Measurements from ENCODE around the gene HEMK1. TPM values are rescaled to one million over a fixed set of nuclear protein-coding genes. Genes with fewer than 3 reads are reported as not detected.

The HEMK1 gene
- total RNA-seq, 4 donors from 2014 or later = 4.5 to 8.1 (median 7.5) TPM

GRCh38 chr3:50599716-50600118, 30.4 kb downstream of the HEMK1 start:
- DNase-seq (no peak), ATAC-seq (no peak)
- Histone ChIP-seq H3K27ac (peak overlapping the region; percentile 95 to 99 (median 96)), H3K36me3 (no peaks in the 10 kb centered on the region), H3K9me3 (no peaks in the 10 kb centered on the region), H3K4me1 (peaks cover 53 to 56% of the 10 kb centered on the region in 2 donors), H3K4me3 (no peak overlapping the region), H3K27me3 (no peaks in the 10 kb centered on the region)
- in situ Hi-C loops (cut with MboI; ENCODE audit: low sequenced_read_pairs in 4 of 4) = loop anchor here in 1 of 4 donors (25.0 kb wide), 1 partner anchor 788 kb away; the partner anchor contains the start of genes MANF and RBM15B
- intact Hi-C loops (cut with DNase I; ENCODE audit: low total_unique reads) = no loop called here
- TF ChIP-seq, protein P1, sequence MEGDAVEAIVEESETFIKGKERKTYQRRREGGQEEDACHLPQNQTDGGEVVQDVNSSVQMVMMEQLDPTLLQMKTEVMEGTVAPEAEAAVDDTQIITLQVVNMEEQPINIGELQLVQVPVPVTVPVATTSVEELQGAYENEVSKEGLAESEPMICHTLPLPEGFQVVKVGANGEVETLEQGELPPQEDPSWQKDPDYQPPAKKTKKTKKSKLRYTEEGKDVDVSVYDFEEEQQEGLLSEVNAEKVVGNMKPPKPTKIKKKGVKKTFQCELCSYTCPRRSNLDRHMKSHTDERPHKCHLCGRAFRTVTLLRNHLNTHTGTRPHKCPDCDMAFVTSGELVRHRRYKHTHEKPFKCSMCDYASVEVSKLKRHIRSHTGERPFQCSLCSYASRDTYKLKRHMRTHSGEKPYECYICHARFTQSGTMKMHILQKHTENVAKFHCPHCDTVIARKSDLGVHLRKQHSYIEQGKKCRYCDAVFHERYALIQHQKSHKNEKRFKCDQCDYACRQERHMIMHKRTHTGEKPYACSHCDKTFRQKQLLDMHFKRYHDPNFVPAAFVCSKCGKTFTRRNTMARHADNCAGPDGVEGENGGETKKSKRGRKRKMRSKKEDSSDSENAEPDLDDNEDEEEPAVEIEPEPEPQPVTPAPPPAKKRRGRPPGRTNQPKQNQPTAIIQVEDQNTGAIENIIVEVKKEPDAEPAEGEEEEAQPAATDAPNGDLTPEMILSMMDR (IDR thresholded peaks at IDR 0.05 in 4 of 5, conservative IDR thresholded peaks at IDR 0.05 in 1 of 5) = no peak
- TF ChIP-seq POLR2A (IDR thresholded peaks at IDR 0.05) = no peak

DNA sequence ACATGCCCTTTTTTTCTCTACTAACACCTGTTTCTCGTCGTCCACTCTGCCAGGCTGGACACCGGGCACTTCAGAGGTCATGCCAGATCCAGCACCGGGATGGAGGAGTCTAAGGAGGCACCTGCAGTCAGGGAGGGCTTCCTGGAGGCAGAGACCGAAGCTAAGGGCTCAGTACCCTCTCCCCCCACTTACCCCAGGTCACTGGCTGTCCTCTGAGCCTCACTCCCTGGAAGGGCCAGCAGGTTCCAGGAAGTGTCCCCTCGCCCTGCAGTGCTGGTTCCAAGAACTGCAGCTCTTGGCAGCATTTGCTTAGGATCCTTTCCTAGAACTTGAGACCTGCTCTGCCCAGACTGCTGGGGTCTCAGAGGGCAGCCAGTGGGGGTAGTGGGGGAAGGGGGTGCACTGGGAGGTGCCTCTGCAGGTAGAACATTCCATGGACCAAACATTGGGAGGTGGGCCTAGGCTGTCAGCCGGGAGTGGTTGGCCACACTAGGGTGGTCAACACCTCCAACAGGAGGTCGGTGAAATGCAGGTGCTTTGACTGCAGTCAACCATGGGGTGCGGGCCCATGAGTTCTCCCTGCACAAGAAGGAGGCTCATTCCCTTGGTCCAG, 30.9 kb downstream of the HEMK1 start:
- Histone ChIP-seq H3K4me3 (no peak overlapping the region), H3K27me3 (no peaks in the 10 kb centered on the region), H3K27ac (peak overlapping the region; percentile 95 to 99 (median 96)), H3K4me1 (peaks cover 57 to 59% of the 10 kb centered on the region in 2 donors), H3K36me3 (no peaks in the 10 kb centered on the region), H3K9me3 (no peaks in the 10 kb centered on the region)
- intact Hi-C loops (cut with DNase I; ENCODE audit: low total_unique reads) (no loop called here), in situ Hi-C loops (cut with MboI; ENCODE audit: low sequenced_read_pairs in 4 of 4) (loop anchor here in 1 of 4 donors (25.0 kb wide), 1 partner anchor 787 kb away; the partner anchor contains the start of genes MANF and RBM15B)
- TF ChIP-seq, protein P1 (IDR thresholded peaks at IDR 0.05 in 4 of 5, conservative IDR thresholded peaks at IDR 0.05 in 1 of 5) = no peak
- TF ChIP-seq POLR2A (IDR thresholded peaks at IDR 0.05) = no peak
- DNase-seq (peak in 1 of 2 donors; percentile 58), ATAC-seq (no peak)

DNA sequence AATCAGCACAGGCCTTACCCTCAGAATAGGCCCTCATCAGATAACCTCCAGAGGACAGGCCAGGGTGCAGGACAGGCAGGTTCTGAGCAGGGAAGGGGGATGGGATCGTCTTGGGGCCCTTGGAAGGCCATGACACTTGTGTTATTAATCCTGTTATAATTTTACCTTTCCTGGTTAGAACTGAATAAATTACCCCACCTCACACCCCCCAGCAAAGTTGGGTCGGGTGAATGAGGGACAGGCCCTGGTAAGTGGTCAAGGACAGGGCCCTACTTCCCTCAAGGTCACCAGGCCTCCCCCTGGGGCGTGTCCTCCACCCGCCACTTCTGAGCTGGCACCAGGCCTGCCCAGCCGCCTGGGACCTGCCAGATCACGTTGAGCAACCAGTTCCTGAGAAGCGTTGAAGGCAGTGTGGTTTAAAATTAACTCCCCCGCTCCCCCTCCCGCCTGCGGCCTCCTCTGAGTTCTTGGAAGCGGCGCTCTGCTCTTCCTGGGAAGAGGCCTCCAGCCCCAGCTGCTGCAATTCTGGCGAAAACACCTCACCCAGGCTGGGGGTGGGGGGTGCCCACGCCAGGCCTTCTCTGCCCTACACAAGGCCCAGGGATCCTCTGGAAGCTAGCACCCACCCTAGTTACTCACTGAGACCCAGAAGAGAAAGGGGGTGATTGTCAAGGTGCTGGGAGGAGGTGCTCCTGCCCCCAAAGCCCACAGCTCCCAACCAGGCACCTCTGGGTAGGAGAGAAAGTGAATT, 31.7 kb downstream of the HEMK1 start:
- Histone ChIP-seq H3K4me3 (peak overlapping the region in 3 of 4 donors; percentile 5 to 17 (median 10)), H3K27ac (peak overlapping the region; percentile 95 to 99 (median 96)), H3K9me3 (no peaks in the 10 kb centered on the region), H3K27me3 (no peaks in the 10 kb centered on the region), H3K36me3 (peaks cover 0 to under 1% of the 10 kb centered on the region in 2 donors), H3K4me1 (peaks cover 65 to 67% of the 10 kb centered on the region in 2 donors)
- peak; percentile 55 to 65 for TF ChIP-seq POLR2A (IDR thresholded peaks at IDR 0.05)
- TF ChIP-seq, protein P1 (IDR thresholded peaks at IDR 0.05 in 4 of 5, conservative IDR thresholded peaks at IDR 0.05 in 1 of 5) = peak in 1 of 5 experiments; percentile 7
- ATAC-seq (peak; percentile 75 to 76), DNase-seq (peak; percentile 96 to 99)
- intact Hi-C loops (cut with DNase I; ENCODE audit: low total_unique reads) (loop anchor here (1.0 kb wide), 1 partner anchor 17 kb away; no protein-coding TSS in a partner anchor), in situ Hi-C loops (cut with MboI; ENCODE audit: low sequenced_read_pairs in 4 of 4) (loop anchor here in 1 of 4 donors (25.0 kb wide), 1 partner anchor 786 kb away; the partner anchor contains the start of genes MANF and RBM15B)

GRCh38 chr3:50602595-50603191, 33.4 kb downstream of the HEMK1 start:
- in situ Hi-C loops (cut with MboI; ENCODE audit: low sequenced_read_pairs in 4 of 4) = loop anchor here in 1 of 4 donors (25.0 kb wide), 1 partner anchor 785 kb away; the partner anchor contains the start of genes MANF and RBM15B
- TF ChIP-seq, protein P1 (IDR thresholded peaks at IDR 0.05 in 4 of 5, conservative IDR thresholded peaks at IDR 0.05 in 1 of 5) = no peak
- no peak for TF ChIP-seq POLR2A (IDR thresholded peaks at IDR 0.05)
- Histone ChIP-seq H3K4me1 (peaks cover 82 to 84% of the 10 kb centered on the region in 2 donors), H3K27me3 (no peaks in the 10 kb centered on the region), H3K27ac (peak overlapping the region; percentile 95 to 99 (median 96)), H3K36me3 (peaks cover 4 to 17% of the 10 kb centered on the region in 2 donors), H3K4me3 (no peak overlapping the region), H3K9me3 (no peaks in the 10 kb centered on the region)
- intact Hi-C loops (cut with DNase I; ENCODE audit: low total_unique reads) = no loop called here
- peak in 1 of 2 donors; percentile 26 for DNase-seq
- ATAC-seq = no peak

All from gastrocnemius medialis (tissue), 4 donors.